GM18858 (cell line): Measurements from ENCODE around the gene SLC12A1.

ENCODE experiments used
- ATAC-seq: cut with Tn5 transposase; IDR thresholded peaks from one replicate; pipeline ENCODE4 v1.9.1; 2021; ENCODE audit not compliant: unreplicated experiment

Gene SLC12A1

GRCh38 chr15:48242015-48242414, 35.9 kb downstream of the SLC12A1 start:
- ATAC-seq, result no peak

- no peak for ATAC-seq
These were observed 36.4 kb downstream of the SLC12A1 start for GRCh38 chr15:48242535-48242934.

DNA sequence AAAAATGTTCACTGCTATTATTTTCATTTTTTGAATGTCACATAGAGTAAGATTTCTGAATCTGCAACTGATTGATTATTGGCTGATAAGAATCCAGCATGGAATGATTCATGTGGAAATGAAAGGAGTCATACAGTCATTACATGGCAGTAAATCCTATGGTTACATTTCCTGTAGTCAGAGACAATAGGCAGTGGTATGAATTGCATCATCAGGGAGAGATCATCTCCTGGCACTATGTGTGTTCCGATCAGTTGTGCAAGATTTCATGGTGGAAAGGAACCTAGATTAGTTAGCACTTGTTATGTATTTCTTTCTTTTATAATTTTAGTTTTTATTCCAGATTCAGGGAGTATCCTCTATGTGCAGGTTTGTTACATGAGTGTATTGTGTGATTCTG, 38.8 kb downstream of the SLC12A1 start:
- ATAC-seq, result no peak

GRCh38 chr15:48248414-48248813, 42.3 kb downstream of the SLC12A1 start:
- no peak for ATAC-seq

DNA sequence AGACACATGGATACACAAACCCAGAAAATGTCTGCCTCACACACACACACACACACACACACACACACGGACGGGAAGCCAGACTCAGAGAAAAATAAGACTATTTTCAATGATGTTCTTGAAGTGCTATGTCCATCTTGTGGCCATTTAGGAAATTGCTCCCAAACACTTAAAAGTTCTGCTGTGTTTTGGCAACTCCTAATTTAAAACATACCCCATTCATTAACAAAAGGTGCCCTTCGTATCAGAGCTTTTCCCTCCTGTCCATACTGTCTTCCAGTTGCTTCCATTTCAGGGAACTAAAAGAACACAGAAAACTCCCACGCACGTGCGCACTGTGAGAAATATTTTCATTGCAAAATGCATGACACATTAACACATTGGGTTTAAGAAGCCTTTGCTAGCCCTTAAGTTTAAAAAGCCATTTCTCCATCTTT, 44.6 kb downstream of the SLC12A1 start:
- ATAC-seq, result peak; percentile 51

DNA sequence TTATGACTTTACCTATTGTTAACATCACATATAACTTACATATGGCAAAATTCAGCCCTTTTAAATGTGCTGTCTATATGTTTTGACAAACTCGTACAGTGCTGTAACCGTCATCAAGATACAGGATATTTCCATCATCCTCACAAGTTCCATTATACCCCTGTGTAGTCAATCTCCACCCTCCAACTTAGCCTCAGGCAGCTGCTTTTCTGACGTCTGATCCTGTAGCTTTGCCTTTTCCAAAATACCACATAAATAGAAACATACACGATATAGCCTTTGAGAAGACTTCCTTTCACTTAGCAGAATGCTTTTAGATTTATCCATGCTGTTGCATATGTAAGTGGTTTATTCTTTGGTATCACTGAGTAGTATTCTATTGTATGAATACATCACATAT, 47.1 kb downstream of the SLC12A1 start:
- ATAC-seq, result no peak

- ATAC-seq, result no peak
These were observed 59.0 kb downstream of the SLC12A1 start for GRCh38 chr15:48265135-48265534.

GRCh38 chr15:48266024-48266689, 60.1 kb downstream of the SLC12A1 start:
- no peak for ATAC-seq

GRCh38 chr15:48267766-48268165, 61.7 kb downstream of the SLC12A1 start:
- ATAC-seq, result no peak

DNA sequence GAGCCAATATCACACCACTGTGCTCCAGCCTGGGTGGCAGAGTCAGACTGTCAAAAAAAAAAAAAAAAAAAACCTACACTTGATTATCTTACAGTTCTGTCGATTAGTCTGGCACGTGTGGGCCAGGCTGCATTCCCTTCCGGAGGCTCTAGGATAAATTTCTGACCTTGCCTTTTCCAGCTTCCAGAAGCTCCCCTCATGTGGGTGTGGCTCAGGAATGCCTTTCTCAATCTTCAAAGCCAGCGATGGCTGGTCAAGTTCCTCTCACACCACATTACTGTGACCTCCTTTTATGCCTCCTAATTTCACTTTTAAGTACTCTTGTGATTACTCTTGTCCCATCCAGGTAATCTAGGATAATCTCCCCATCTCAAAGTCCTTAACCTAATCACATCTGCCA, 66.9 kb downstream of the SLC12A1 start:
- no peak for ATAC-seq

GRCh38 chr15:48278666-48279065, 72.6 kb downstream of the SLC12A1 start:
- ATAC-seq, result no peak

DNA sequence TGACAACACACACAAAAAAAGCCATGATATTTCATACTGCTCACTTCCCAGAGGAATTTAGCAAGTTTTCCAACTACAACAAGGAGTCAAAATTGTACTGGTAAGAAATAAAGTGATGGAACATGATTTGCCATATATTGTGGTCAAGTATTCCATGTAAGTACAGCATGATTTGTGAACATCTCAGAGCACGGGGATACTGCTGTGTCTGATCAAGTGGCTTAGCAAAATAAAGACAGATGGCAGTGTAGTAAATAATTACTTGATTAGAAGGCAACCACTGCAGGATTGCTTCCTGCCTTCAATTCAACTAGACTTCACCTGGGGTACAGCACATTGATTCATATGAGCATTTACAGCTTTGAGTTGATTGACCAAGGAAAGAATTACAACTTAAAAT, 73.5 kb downstream of the SLC12A1 start:
- ATAC-seq, result no peak

- ATAC-seq, result no peak
These were observed 75.6 kb downstream of the SLC12A1 start for GRCh38 chr15:48281674-48282073.

DNA sequence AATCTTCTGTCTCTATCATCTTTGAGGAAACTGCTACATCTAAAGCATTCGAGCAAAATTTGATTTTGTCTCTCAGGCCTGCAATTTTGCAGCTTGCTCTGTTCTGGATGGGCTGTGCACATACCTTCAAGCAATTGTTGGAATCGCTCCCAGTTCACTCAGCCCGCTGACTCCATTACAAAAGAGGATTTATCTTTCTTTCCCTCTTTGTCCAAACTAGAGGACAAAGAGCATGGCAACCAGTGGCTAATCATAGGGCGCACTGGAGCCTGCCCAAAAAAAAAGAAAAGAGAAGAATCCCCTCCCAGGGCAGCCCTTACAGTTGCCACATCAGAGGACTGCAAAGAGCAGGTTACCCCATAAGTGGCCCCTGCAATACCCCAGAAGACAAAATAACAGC, 76.1 kb downstream of the SLC12A1 start:
- no peak for ATAC-seq

- no peak for ATAC-seq
These were observed 77.5 kb downstream of the SLC12A1 start for GRCh38 chr15:48283396-48284145.

DNA sequence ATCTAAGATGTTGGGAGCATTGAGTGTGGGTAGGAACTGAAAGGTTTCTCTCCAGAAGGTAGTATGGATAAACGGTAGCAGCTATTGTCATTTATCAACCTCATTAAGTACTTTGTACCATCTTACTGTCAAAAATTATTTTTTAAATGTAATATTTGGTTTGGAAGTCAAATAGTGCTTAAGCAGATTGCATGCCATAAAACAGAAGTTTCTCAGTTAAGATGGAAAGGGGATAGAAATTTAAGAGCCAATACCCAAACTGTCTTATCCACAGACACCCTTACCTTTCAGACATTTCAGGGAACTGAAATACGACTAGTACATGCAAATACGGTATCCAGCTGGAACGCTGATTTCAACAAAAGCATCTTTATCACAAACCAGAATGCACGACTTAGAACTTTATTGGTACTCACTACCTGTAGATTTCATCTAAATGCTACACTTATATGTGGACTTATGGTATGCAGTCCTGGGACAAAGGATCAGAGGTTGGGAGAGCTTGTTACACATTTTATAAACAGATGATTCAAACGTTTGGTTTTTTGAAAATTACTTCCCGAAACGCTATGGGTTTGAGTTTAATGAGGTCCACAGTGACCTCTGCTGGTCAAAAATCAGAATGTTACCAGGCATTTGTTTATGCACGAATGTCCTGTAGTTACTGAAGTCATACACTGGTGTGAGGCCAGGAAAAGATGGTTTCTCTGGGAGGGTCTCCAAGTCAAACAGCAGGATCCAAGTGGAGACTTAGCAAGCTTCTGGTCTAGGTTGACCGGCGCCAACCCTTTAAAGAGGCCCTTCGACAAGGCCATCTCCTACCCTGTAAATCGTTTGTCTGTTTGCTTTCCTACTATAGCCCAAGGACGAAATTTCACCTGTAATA, 79.5 kb downstream of the SLC12A1 start:
- ATAC-seq, result peak; percentile 71

GRCh38 chr15:48289628-48290027, 83.5 kb downstream of the SLC12A1 start:
- ATAC-seq, result no peak

GRCh38 chr15:48292458-48292857, 86.4 kb downstream of the SLC12A1 start:
- ATAC-seq, result no peak

GRCh38 chr15:48297668-48298067, 91.6 kb downstream of the SLC12A1 start:
- no peak for ATAC-seq

DNA sequence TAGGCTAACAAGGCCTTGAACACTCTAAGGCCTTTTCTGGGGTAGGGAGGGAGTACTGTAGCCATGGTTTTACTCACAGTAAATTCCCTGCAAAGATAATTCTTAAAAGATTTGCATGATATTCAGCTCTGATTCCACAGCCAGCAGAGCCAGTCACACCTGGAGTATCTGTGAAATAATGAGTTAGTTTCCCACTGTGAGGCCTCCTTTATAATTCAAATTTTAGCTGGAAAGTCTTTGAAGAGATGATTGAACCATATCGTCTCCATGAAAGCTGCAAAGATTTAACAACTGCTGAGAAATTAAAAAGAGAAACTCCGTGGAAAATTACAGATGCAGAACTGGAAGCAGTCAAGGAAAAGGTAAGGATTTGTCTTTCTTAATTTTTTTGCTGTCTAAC, 92.8 kb downstream of the SLC12A1 start:
- no peak for ATAC-seq

- no peak for ATAC-seq
These were observed 93.9 kb downstream of the SLC12A1 start for GRCh38 chr15:48300038-48300437.

DNA sequence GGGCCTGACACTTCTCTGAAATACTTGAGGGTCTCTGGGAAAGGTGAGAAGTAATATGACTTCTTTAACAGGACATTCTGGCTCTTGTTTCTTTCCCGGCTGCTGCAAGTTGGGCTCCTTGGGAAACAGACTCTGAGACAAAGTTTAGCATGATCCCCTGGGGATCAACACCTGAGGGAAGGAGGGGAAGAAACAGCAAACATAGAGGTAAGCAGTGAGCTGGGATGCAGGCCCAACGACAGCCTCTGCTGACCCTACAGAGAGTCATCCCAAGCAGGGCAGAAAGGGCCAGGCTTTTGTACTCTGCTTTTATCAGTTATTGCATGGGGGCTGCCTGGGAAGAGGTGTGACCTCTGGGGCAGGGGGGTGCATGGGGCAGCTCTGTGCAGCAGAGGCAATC, 98.3 kb downstream of the SLC12A1 start:
- no peak for ATAC-seq
